Measurements from ENCODE around the gene NFKBIL1.
A peak's percentile ranks its signal among the peaks of the same experiment; 100 is the strongest.
"Not testable (repeated sequence)": the region's sequence is repeated elsewhere in the genome, so short reads cannot be mapped to it uniquely, and the experiment has no call there.

The NFKBIL1 gene

GRCh38 chr6:31582230-31582643 lies 34.8 kb downstream of the NFKBIL1 start, which contains the start of gene LTB:
Gene LTB, minus strand, starts transcription at chr6:31582424. Its CDS starts 7 bp downstream, at chr6:31582417.
- DNase-seq, result no peak

GRCh38 chr6:31585491-31585890 lies 38.1 kb downstream of the NFKBIL1 start:
- DNase-seq, result no peak

GRCh38 chr6:31586008-31586407 lies 38.6 kb downstream of the NFKBIL1 start, which contains the start of gene LST1:
Gene LST1, plus strand, starts transcription at chr6:31586277. Its CDS starts 1,023 bp downstream, at chr6:31587300.
- no peak for DNase-seq

GRCh38 chr6:31586599-31587281 lies 39.3 kb downstream of the NFKBIL1 start:
- DNase-seq, result no peak

GRCh38 chr6:31587791-31588777 lies 40.7 kb downstream of the NFKBIL1 start:
- DNase-seq, result no peak

- DNase-seq, result no peak
Measured at GRCh38 chr6:31588871-31589650, 41.7 kb downstream of the NFKBIL1 start.

GRCh38 chr6:31590691-31591090 lies 43.3 kb downstream of the NFKBIL1 start:
- DNase-seq, result not testable (repeated sequence)

- DNase-seq, result no peak
Measured at GRCh38 chr6:31592396-31592771, 45.0 kb downstream of the NFKBIL1 start.

GRCh38 chr6:31597006-31597405 lies 49.6 kb downstream of the NFKBIL1 start:
- peak; percentile 17 for DNase-seq

- DNase-seq, result no peak
Measured at GRCh38 chr6:31607317-31607716, 59.9 kb downstream of the NFKBIL1 start.
